Smooth muscle cell of the brain vasculature (primary cell): ENCODE data around the gene DRD4.
"Not testable (repeated sequence)": the region's sequence is repeated elsewhere in the genome, so short reads cannot be mapped to it uniquely, and the experiment has no call there.

ENCODE experiments used
- DNase-seq: peaks from one replicate; pipeline ENCODE4 v3.0.0-alpha.2; 2012; ENCODE audit warnings: low read depth, low spot score

The DRD4 gene

GRCh38 chr11:643849-644738 is 7.0 kb downstream of the DRD4 start:
- DNase-seq: no peak

DNA sequence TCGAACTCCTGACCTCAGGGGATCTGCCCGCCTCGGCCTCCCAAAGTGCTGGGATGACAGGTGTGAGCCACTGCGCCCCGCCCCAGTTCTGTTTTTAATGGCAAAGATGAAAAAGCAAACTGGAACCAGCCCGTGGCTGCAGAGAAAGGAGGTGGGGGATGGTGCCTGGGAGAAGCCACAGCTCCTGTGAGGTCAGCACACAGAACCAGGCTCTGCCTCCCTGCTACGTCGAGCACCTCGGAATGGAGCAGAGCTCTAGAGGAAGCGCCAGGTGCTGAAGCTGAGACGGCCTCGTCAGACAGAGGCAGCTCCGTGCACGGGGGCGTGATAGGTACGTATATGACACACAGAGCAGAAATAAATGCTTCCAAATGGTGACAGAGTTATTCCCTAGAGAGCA is 8.5 kb downstream of the DRD4 start:
- DNase-seq: no peak

DNA sequence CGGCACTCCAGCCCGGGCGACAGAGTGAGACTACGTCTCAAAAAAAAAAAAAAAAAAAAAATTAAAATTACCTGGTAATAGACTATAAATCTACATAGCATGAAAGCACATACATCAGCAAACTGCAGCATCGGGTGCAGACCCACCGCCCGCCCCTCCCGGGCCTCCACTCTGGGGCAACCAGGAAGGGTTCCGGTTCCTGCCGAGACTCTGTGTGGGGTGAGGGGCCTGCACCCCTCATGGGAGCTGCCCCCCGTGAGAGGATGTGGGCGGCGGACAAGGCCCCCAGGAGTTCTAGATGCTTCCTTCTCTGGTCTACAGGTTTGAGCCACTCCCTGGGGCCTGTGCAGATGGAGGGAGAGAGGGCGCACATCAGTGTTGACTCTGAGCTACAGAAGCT is 9.1 kb downstream of the DRD4 start:
- no peak for DNase-seq

DNA sequence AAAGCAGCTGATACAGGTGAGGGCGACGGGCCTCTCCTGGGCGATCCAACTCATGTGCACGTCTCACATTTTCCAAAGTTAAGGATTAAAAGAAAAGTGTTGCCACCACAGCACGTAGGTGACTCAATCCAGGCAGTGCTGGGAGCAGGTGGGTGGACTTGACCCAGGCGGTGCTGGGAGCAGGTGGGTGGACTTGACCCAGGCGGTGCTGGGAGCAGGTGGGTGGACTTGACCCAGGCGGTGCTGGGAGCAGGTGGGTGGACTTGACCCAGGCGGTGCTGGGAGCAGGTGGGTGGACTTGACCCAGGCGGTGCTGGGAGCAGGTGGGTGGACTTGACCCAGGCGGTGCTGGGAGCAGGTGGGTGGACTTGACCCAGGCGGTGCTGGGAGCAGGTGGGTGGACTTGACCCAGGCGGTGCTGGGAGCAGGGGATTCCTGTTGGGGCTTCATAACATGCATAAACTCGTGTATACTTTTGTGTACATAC is 10.6 kb downstream of the DRD4 start:
- not testable (repeated sequence) for DNase-seq

- no peak for DNase-seq
Observed at GRCh38 chr11:650482-650881, 13.4 kb downstream of the DRD4 start.

GRCh38 chr11:653136-653535 is 16.1 kb downstream of the DRD4 start:
- not testable (repeated sequence) for DNase-seq

GRCh38 chr11:653837-654236 is 16.8 kb downstream of the DRD4 start:
- DNase-seq: no peak

- not testable (repeated sequence) for DNase-seq
Observed at GRCh38 chr11:654444-654843, 17.4 kb downstream of the DRD4 start.

DNA sequence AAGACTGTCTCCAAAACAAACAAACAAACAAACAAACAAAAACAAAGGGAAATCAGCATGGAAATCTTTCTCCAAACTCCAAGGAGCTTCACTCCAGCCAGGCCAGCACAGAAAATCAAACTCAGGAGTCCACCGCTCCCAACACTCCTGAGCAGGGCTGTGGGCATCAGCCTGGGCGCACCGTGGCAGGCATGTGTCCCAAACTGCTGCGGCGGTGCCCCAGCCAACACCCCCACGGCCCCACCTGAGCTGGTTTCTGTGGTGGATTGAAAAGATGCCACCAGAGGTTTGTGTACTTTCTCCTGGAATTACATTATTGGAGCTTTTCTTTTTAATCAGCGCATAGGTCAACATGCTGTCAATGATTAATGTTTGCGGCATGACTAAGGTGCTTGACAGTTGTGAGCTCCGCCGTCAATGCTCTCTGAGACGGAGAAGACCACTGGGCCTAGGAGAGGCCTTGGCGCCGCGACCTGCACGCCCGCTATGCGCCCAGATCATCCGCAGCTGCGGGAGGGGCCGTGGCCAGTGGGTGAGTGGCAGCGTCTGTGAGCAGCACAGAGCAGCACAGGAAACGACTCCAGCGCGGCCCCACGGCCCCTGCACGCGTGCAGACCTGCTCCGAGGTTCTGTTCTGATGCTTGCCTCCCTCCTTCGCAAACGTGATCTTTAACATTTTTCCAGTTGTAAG is 18.1 kb downstream of the DRD4 start:
- DNase-seq: no peak

DNA sequence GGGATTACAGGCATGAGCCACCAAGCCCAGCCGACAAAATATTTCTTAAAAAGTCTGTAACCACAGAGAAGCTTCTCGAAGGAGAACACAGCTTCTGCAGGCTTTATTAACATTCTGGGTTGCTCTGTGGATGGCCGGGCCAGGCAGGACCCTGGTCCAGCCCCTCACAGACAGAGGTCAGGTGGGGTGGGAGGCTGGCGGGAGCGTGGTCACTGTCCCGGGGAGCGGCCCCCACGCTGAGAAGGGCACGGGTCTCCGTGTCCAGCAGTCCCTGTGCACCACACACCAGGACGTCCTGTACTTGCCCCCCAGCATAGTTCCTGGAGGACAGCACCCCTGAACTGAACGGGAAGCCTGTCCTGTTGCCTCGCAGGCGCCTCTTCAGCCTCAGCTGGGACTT is 19.4 kb downstream of the DRD4 start:
- no peak for DNase-seq

DNA sequence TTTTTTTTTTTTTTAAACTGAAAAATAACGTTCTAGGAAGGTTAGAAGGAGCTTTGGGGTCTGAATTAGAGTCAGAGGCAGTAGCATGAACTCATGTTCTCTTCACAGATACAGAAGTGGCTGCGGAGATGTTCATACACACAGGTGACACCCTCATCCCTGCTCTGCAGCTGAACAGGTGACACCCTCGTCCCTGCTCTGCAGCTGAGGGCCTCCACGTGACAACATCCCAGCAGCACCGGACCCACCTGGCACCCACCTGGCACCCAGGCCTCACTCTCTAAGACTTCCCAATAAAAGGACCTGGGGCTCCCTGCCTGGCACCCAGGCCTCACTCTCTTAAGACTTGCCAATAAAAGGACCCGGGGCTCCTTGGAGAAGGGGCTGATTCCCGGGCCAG is 19.8 kb downstream of the DRD4 start:
- no peak for DNase-seq

DNA sequence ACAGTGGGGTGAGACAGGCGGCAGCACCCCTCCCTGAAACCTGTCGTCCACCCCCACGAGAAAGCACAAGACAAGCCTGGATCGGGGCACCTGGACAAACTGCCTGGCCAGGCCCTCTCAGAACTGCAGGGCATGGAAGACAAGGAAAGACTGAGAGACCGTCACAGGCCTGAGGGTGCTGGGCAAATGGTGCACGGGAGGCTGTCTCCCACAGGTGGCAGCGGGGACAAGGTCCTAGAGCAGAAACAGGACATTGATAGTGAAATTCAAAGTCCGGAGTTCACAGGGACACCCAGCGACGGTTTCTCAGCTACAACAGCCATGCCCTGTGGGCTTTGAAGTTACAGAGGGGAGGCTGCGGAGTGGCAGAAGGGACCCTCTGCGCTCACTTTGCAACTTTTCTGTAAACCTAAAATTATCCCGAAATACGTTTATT is 20.6 kb downstream of the DRD4 start:
- no peak for DNase-seq

- DNase-seq: no peak
Observed at GRCh38 chr11:659532-660085, 22.5 kb downstream of the DRD4 start.

DNA sequence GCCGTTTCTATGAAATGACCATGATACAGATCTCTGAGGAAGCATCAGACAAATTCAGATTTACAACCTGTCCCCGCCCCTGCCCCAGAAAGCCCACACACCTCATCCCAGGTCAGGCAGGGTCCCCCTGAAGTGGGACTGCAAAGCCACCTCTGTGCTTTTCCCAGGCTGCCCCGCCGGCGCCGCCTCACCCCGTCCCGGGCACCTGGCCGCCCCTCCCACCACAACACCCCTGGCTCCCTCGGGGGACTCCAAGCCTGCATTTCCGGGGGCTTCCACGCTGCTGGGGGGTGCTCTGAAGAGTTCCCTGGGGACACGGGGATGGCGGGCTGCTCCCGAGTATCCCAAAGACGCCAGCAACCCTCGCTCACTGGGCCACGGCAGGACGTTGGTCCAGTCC is 23.2 kb downstream of the DRD4 start:
- no peak for DNase-seq

GRCh38 chr11:660681-661444 is 23.8 kb downstream of the DRD4 start:
- DNase-seq: no peak

GRCh38 chr11:662689-663274 is 25.7 kb downstream of the DRD4 start:
- peak; percentile 13 for DNase-seq

DNA sequence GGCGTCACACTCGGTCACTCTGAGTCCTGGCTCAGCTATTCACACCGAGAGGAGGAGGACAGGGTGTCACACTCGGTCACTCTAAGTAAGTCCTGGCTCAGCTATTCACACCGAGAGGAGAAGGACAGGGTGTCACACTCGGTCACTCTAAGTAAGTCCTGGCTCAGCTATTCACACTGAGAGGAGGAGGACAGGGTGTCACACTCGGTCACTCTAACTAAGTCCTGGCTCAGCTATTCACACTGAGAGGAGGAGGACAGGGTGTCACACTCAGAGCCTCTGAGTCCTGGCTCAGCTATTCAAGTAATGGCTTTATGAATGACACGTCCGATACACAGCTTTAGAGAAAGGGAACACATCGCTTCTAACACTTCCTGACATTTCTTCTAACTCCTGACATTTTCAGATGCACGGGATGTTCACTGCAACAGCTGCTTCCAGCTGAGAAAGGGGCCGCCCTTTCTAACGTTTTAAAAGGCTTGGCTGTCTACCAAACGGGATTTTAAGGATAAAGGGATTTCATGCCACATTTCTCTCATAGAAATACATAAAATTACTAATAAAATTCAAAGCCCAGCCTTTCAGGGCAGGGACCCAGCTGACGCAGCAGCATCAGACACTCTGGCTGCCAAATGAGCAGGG is 28.1 kb downstream of the DRD4 start:
- no peak for DNase-seq

- DNase-seq: peak; percentile 7
Observed at GRCh38 chr11:665704-666281, 28.7 kb downstream of the DRD4 start.

GRCh38 chr11:673866-674265 is 36.8 kb downstream of the DRD4 start:
- DNase-seq: no peak

- no peak for DNase-seq
Observed at GRCh38 chr11:674406-674805, 37.3 kb downstream of the DRD4 start.

DNA sequence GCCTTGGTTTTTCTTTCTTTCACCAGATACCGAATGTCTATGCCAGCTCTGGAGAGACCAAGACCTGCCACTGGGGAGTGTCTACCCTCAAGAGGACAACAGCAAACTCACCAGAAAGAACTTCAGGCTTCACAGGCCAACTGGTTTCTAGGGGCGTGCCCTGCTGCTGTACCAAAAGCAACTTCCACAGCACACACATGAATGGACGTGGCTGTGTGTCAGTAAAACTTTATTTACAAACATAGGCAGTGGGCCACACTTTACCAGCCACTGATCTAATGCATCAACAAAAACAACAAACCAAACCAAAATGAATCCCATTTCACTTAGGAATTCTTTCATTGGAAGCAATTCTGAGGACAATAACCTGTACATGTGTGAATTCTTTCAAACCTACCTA is 41.2 kb downstream of the DRD4 start:
- DNase-seq: no peak
